DND-41 (cell line): ENCODE data around the gene CIRBP.
A peak's percentile ranks its signal among the peaks of the same experiment; 100 is the strongest.

ENCODE experiments used
- ATAC-seq: fragments of 200-7000 bp; cut with Tn5 transposase; 3 replicates; pipeline ENCODE4 v1.9.1; 2021; ENCODE audit warnings: low read depth; ENCODE audit not compliant: insufficient read depth
- DNase-seq: peaks from one replicate; pipeline ENCODE4 v3.0.0-alpha.2; 2020
- H2AFZ ChIP-seq: 2 replicates; pipeline ENCODE4 v1.6.0; 2012; ENCODE audit warnings: low read depth, low read length
- H3K27ac ChIP-seq: 2 replicates; pipeline ENCODE4 v1.5.1; 2012; ENCODE audit warnings: low read length, inconsistent platforms
- H3K27me3 ChIP-seq: fragments of 200-600 bp; sonication (generic); 2 replicates; pipeline ENCODE4 v1.6.0; 2012; ENCODE audit warnings: low read length, mild to moderate bottlenecking, inconsistent platforms; ENCODE audit not compliant: insufficient read depth, poor library complexity
- H3K36me3 ChIP-seq: 2 replicates; pipeline ENCODE4 v1.5.1; 2012; ENCODE audit warnings: low read length, inconsistent platforms; ENCODE audit not compliant: insufficient read depth
- H3K4me1 ChIP-seq: 2 replicates; pipeline ENCODE4 v1.5.1; 2012; ENCODE audit warnings: mild to moderate bottlenecking, low read length; ENCODE audit not compliant: insufficient read depth
- H3K4me2 ChIP-seq: 2 replicates; pipeline ENCODE4 v1.6.0; 2012; ENCODE audit warnings: mild to moderate bottlenecking, moderate library complexity, low read length, inconsistent platforms; ENCODE audit not compliant: insufficient read depth
- H3K4me3 ChIP-seq, 2 experiments: fragments of 200-600 bp in 1 of 2; shearing (Covaris generic) in 1 of 2; 2 replicates each; pipeline ENCODE4 v1.5.1; 2012 to 2016; ENCODE audit warnings: inconsistent platforms in 2 of 2, low read length in 2 of 2, mild to moderate bottlenecking in 2 of 2, low read depth in 1 of 2, moderate library complexity in 1 of 2
- H3K79me2 ChIP-seq: 2 replicates; pipeline ENCODE4 v1.6.0; 2012; ENCODE audit warnings: low read length, inconsistent platforms; ENCODE audit not compliant: insufficient read depth
- H3K9ac ChIP-seq: 2 replicates; pipeline ENCODE4 v1.6.0; 2012; ENCODE audit warnings: low read depth, mild to moderate bottlenecking, inconsistent platforms, low read length, moderate library complexity
- H3K9me3 ChIP-seq: 2 replicates; pipeline ENCODE4 v1.5.1; 2012; ENCODE audit warnings: low read length, moderate library complexity, mild to moderate bottlenecking, inconsistent platforms; ENCODE audit not compliant: insufficient read depth, severe bottlenecking
- H4K20me1 ChIP-seq: 2 replicates; pipeline ENCODE4 v1.6.0; 2012; ENCODE audit warnings: low read length; ENCODE audit not compliant: insufficient read depth
- EZH2 ChIP-seq: IDR thresholded peaks from 3 replicates; pipeline ENCODE4 v1.6.1; 2012; ENCODE audit warnings: borderline replicate concordance, low read depth, mild to moderate bottlenecking, moderate library complexity, low read length, inconsistent platforms; ENCODE audit not compliant: severe bottlenecking
- TF ChIP-seq, protein P1 (sequence below): IDR thresholded peaks from 2 replicates; pipeline ENCODE4 v1.5.1; 2012; ENCODE audit warnings: borderline replicate concordance, low read length, moderate library complexity, mild to moderate bottlenecking; ENCODE audit not compliant: poor library complexity, severe bottlenecking; ENCODE audit errors: extremely low read depth

The CIRBP gene

DNA sequence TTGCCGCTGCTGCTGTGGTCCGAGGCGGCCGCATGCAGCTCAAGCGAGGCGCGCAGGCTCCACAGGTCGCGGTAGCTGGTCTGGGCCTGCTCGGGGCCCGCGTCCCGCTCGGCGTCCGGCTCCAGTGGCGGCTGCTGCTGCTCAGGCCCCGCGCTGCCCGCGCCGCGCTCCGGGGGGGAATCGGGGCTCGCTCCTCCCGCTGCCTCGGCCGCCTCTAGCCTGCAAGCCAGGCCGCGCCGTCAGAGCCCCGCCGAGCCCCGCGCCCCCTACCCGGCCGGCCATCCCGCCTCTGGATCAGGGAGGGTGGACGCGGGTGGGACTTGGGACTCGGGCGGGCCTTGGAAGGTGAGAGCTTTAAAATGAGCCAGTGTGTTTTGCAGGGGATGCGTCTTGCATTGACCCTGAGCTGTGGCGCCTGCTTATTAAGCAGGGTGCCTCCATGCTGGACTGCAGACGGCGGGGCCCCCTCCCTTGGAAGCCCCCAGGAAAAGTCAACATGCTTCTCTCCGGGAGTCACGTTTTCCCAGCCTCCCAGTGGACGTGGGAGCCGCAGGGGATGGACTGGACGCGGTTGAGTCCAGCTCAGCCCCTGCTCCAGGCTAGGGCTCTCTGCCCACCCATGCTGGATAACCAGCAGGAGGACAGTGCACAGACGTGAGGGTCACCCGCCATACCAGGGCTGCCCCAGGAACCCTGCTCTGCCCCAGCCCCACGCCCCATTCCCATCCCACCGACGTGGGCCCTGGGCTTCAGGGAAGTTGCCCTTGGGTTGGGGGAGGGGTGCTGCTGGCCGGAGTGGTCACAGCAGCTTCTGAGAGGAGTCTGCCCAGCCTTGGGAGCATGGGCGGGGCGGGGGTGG lies 39.0 kb upstream of the CIRBP start:
- Histone ChIP-seq H3K9ac (no peak overlapping the region), H2AFZ (no peak overlapping the region), H3K36me3 (peaks cover 24% of the 10 kb centered on the region), H3K27me3 (no peaks in the 10 kb centered on the region), H3K4me1 (no peaks in the 10 kb centered on the region), H3K9me3 (no peaks in the 10 kb centered on the region), H3K4me2 (no peak overlapping the region), H3K27ac (no peak overlapping the region), H3K4me3 (no peak overlapping the region), H3K79me2 (no peaks in the 10 kb centered on the region), H4K20me1 (0 out of 2 replicates have a peak, but pooled peaks cover 7% of the 10 kb centered on the region)
- no peak for ATAC-seq
- no peak for DNase-seq
- TF ChIP-seq, protein P1, sequence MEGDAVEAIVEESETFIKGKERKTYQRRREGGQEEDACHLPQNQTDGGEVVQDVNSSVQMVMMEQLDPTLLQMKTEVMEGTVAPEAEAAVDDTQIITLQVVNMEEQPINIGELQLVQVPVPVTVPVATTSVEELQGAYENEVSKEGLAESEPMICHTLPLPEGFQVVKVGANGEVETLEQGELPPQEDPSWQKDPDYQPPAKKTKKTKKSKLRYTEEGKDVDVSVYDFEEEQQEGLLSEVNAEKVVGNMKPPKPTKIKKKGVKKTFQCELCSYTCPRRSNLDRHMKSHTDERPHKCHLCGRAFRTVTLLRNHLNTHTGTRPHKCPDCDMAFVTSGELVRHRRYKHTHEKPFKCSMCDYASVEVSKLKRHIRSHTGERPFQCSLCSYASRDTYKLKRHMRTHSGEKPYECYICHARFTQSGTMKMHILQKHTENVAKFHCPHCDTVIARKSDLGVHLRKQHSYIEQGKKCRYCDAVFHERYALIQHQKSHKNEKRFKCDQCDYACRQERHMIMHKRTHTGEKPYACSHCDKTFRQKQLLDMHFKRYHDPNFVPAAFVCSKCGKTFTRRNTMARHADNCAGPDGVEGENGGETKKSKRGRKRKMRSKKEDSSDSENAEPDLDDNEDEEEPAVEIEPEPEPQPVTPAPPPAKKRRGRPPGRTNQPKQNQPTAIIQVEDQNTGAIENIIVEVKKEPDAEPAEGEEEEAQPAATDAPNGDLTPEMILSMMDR = no peak
- TF ChIP-seq EZH2 = no peak

DNA sequence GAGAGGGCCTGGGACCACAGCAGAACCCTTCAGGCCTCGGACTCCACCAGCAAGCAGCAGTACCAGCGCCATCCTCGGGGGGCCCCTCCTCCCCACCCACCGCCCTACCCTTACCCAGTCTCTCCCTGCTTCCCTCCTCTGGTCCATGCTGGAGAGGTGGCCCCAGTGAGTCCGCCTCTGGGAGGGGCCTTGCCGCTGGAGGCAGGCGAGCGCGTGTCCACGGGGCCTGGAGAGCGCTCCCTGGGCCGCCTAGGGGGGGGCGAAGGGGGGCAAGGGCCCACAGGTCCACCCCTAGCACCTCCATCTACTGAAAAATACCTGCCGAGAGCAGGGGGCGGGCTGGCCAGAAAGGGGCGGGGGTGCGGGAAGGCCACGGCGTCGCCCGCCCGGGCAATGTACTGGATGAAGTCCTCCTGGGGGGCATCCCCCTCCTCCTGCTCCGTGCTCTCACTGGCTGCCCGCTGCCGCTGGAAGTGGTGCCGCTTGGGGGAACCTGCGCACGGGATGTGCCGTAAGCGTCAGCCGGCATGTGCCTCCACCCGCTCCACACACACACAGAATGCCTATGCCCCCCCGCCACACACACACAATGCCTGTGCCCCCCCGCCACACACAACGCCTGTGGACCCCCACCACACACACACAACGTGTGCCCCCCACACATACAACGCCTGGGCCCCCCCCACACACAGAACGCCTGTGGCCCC lies 38.2 kb upstream of the CIRBP start:
- no peaks in the 10 kb centered on the region for H3K79me2 ChIP-seq
- H3K27me3 ChIP-seq = no peaks in the 10 kb centered on the region
- H3K36me3 ChIP-seq = peaks cover 17% of the 10 kb centered on the region
- H3K27ac ChIP-seq = no peak overlapping the region
- no peak for TF ChIP-seq EZH2
- TF ChIP-seq, protein P1 = no peak
- H4K20me1 ChIP-seq = 0 out of 2 replicates have a peak, but pooled peaks cover 4% of the 10 kb centered on the region
- no peaks in the 10 kb centered on the region for H3K9me3 ChIP-seq
- no peak overlapping the region for H3K4me3 ChIP-seq
- DNase-seq (no peak), ATAC-seq (0 out of 3 replicates have a peak, but pooled peaks have one; percentile 21)
- no peak overlapping the region for H3K4me2 ChIP-seq
- no peaks in the 10 kb centered on the region for H3K4me1 ChIP-seq
- no peak overlapping the region for H3K9ac ChIP-seq
- no peak overlapping the region for H2AFZ ChIP-seq

DNA sequence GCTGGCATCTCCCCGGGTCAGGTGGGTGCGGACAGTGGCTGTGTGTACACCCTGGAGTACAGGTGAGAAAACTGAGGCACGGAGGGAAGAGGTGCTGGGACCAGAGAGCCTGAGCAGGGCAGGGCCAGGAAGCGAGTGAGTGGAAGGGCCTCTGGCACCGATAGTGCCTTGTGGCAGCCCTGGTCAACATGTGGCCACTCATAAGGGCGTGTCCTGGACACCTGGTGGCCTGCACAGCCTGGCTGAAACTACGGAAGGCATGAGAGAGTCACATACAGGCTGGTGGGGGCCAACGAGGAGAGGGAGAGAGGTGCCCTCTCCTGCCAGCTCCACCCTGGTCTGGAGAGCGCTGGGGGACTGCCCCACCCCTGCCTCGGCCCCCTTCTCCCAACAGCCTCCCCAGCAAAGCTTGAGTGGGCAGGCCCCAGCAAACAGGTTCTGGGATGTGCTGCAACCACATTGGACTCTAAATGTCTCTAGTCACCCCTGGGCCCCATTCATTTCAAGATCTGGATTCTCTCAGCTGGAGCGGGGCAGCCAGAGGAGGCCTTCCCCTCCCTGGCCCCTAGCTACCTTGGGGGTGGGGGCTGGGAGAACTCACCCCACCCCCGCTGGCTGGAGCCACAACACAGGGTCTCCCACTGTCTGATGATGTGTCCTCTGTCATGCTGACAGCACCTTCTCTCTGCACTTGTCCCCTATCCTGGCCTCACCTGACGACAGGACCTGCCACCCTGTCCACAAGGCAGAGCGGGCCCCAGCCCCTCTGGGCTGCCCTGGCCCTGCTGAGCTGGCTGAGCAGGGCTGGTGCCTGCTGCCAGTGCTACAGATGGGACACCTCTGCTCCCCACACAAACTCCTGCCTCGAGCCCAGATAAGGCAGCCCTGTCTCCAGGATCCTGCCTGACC lies 37.1 kb upstream of the CIRBP start:
- no peak overlapping the region for H3K27ac ChIP-seq
- no peaks in the 10 kb centered on the region for H4K20me1 ChIP-seq
- no peak overlapping the region for H3K9ac ChIP-seq
- peaks cover under 1% of the 10 kb centered on the region for H3K27me3 ChIP-seq
- H3K36me3 ChIP-seq = peaks cover 7% of the 10 kb centered on the region; the same call in 1 of the 2 replicates
- H3K4me2 ChIP-seq = no peak overlapping the region
- no peak for DNase-seq
- H3K4me1 ChIP-seq = peaks cover 2% of the 10 kb centered on the region
- no peaks in the 10 kb centered on the region for H3K9me3 ChIP-seq
- TF ChIP-seq EZH2 = no peak
- TF ChIP-seq, protein P1 = no peak
- H3K79me2 ChIP-seq = no peaks in the 10 kb centered on the region
- ATAC-seq = no peak
- no peak overlapping the region for H3K4me3 ChIP-seq
- H2AFZ ChIP-seq = no peak overlapping the region
